ENCODE results near the gene PNLIPRP2. TPM values are rescaled to one million over a fixed set of nuclear protein-coding genes. Genes with fewer than 3 reads are reported as not detected.

Gene PNLIPRP2
- total and polyA plus RNA-seq, 2 experiments from 2014 or later, result not detected

DNA sequence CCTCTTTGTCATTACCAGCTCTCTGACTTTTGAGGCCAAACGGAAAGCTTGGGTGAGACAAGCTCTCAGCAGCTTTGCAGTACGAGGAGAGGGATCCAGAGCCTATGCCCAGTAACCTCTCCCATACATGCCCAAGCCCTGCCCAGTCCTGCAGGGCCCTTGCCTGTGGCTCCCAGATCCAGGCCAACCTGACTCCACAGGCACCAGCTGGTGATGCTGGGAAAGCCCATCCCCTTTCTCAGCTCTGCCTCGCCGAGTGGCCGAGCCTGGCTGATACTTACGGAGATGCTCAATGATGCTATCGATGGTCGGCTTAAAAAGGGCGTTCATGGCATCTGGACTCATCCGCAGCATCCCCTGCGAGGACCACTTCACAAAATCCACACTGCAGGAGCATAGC is 55.4 kb downstream of the PNLIPRP2 start:
- H3K9ac ChIP-seq, result no peak overlapping the region
- no peaks in the 10 kb centered on the region for H3K9me2 ChIP-seq (ENCODE audit: insufficient read depth)
- H3K27ac ChIP-seq, result no peak overlapping the region
- in situ Hi-C loops (cut with MboI), result loop anchor here (10.0 kb wide), 1 partner anchor 499 kb away; no protein-coding TSS in a partner anchor
- no peaks in the 10 kb centered on the region for H3K27me3 ChIP-seq (replicated peaks; ENCODE audit: insufficient read depth)
- no peak for TF ChIP-seq EZH2phosphoT487 (IDR thresholded peaks at IDR 0.05; ENCODE audit: insufficient read depth, low read depth)
- no peak for TF ChIP-seq EZH2 (IDR thresholded peaks at IDR 0.05; ENCODE audit: insufficient read depth, poor library complexity, severe bottlenecking)
- no peaks in the 10 kb centered on the region for H3K9me3 ChIP-seq (ENCODE audit: low read depth)
- no peak overlapping the region for H3K4me3 ChIP-seq
- H3K4me1 ChIP-seq (ENCODE audit: insufficient read depth), result peaks cover 9% of the 10 kb centered on the region
- H3K79me2 ChIP-seq (ENCODE audit: insufficient read depth), result no peaks in the 10 kb centered on the region
- H3K4me2 ChIP-seq (ENCODE audit: unreplicated experiment), result no peak overlapping the region
- H3F3A ChIP-seq (ENCODE audit: insufficient read depth), result peaks cover 12% of the 10 kb centered on the region
- H4K20me1 ChIP-seq (ENCODE audit: insufficient read depth), result no peaks in the 10 kb centered on the region
- H2AFZ ChIP-seq, result no peak overlapping the region
- H3K36me3 ChIP-seq (ENCODE audit: low read depth), result no peaks in the 10 kb centered on the region
- DNase-seq, result no peak
- 94 to 95% methylated on average over 11 of the region's 11 CpGs for WGBS, 2 experiments (ENCODE audit: low coverage in 1 of 2, low lambda C conversion rate in 2 of 2, missing lambda C conversion rate in 2 of 2)

DNA sequence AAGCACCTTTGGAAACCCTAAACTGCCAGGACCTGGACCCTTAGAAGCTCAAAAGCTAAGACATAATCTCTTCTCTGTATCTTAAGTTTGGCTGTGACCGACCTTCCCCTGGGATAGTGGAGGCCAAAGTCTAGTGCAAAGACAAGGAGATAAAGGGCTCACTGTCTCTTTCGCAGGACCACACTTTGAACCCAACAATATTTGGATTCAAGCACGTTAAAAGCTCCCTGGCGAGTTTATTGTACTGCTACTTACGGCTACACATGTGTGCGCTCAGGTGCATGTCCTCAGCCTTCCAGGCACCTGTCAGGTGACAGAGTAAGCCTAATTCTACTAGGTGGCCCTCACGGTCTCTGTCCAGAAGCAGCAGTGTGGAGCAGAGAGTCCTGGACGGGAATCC is 55.9 kb downstream of the PNLIPRP2 start:
- Histone ChIP-seq H3K27me3 (replicated peaks; ENCODE audit: insufficient read depth) (no peaks in the 10 kb centered on the region), H3K4me1 (ENCODE audit: insufficient read depth) (peaks cover 4% of the 10 kb centered on the region), H3K36me3 (ENCODE audit: low read depth) (no peaks in the 10 kb centered on the region), H3K4me2 (ENCODE audit: unreplicated experiment) (no peak overlapping the region), H3F3A (ENCODE audit: insufficient read depth) (peaks cover 7% of the 10 kb centered on the region), H3K9me3 (ENCODE audit: low read depth) (no peaks in the 10 kb centered on the region), H4K20me1 (ENCODE audit: insufficient read depth) (no peaks in the 10 kb centered on the region), H3K9ac (no peak overlapping the region), H2AFZ (no peak overlapping the region), H3K4me3 (no peak overlapping the region), H3K9me2 (ENCODE audit: insufficient read depth) (no peaks in the 10 kb centered on the region), H3K27ac (no peak overlapping the region), H3K79me2 (ENCODE audit: insufficient read depth) (no peaks in the 10 kb centered on the region)
- 80 to 82% methylated on average over 8 of the region's 8 CpGs for WGBS, 2 experiments (ENCODE audit: low coverage in 1 of 2, low lambda C conversion rate in 2 of 2, missing lambda C conversion rate in 2 of 2)
- in situ Hi-C loops (cut with MboI), result loop anchor here (10.0 kb wide), 1 partner anchor 498 kb away; no protein-coding TSS in a partner anchor
- no peak for TF ChIP-seq EZH2phosphoT487 (IDR thresholded peaks at IDR 0.05; ENCODE audit: insufficient read depth, low read depth)
- no peak for TF ChIP-seq EZH2 (IDR thresholded peaks at IDR 0.05; ENCODE audit: insufficient read depth, poor library complexity, severe bottlenecking)
- no peak for DNase-seq

DNA sequence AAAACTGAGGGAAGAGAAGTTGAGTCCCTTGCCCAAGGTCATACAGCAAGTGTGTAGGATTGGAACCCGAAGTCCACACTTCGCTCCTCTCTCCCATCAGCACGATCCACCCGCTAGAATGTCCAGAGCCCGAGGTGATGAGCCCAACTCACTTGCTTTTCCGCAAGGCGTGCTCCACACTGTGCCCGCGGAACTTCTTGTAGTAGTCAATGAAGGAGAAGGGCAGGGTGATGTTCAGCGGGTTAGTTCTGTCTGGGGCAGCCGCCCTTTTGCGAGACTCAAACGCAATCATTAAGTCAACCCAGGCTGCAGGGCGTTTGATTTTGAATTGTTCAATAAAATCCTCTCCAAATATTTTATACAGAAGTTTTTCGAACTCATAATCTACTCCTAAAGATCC is 58.6 kb downstream of the PNLIPRP2 start:
- in situ Hi-C loops (cut with MboI), result loop anchor here (10.0 kb wide), 1 partner anchor 495 kb away; no protein-coding TSS in a partner anchor
- no peak overlapping the region for H3K27ac ChIP-seq
- WGBS, 2 experiments (ENCODE audit: low coverage in 1 of 2, low lambda C conversion rate in 2 of 2, missing lambda C conversion rate in 2 of 2), result 96 to 97% methylated on average over 15 of the region's 15 CpGs

DNA sequence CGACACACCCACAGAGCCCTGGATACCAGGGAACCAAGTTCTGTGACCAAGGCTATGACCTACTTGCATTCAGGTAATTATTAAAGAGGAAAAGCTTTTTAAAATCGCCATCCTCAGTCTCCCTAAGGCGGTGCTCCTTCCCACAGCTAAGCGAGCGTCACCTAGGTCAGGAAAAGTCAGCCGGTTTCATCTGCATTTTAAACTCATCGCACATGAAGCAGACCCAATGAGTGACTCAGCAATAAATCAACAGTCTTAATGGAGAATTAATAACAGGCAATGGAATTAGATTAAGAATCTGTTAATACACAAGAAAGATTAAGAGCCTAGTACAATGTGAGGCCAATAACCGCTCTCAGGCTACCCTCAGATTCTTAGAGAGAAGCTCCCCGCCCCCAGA is 62.4 kb downstream of the PNLIPRP2 start:
- H2AFZ ChIP-seq, result no peak overlapping the region
- peaks cover 5% of the 10 kb centered on the region; the same call in 1 of the 2 replicates for H3K4me1 ChIP-seq (ENCODE audit: insufficient read depth)
- TF ChIP-seq EZH2phosphoT487 (IDR thresholded peaks at IDR 0.05; ENCODE audit: insufficient read depth, low read depth) (no peak), EZH2 (IDR thresholded peaks at IDR 0.05; ENCODE audit: insufficient read depth, poor library complexity, severe bottlenecking) (no peak)
- 90 to 91% methylated on average over 9 of the region's 9 CpGs for WGBS, 2 experiments (ENCODE audit: low coverage in 1 of 2, low lambda C conversion rate in 2 of 2, missing lambda C conversion rate in 2 of 2)
- H3K36me3 ChIP-seq (ENCODE audit: low read depth), result no peaks in the 10 kb centered on the region
- H3K9me2 ChIP-seq (ENCODE audit: insufficient read depth), result no peaks in the 10 kb centered on the region
- no peak overlapping the region for H3K4me3 ChIP-seq
- in situ Hi-C loops (cut with MboI), result no loop called here
- DNase-seq, result no peak
- H4K20me1 ChIP-seq (ENCODE audit: insufficient read depth), result no peaks in the 10 kb centered on the region
- H3K9ac ChIP-seq, result no peak overlapping the region
- H3K27me3 ChIP-seq (replicated peaks; ENCODE audit: insufficient read depth), result no peaks in the 10 kb centered on the region
- H3K27ac ChIP-seq, result no peak overlapping the region
- peaks cover 4% of the 10 kb centered on the region for H3F3A ChIP-seq (ENCODE audit: insufficient read depth)
- no peaks in the 10 kb centered on the region for H3K9me3 ChIP-seq (ENCODE audit: low read depth)
- H3K79me2 ChIP-seq (ENCODE audit: insufficient read depth), result no peaks in the 10 kb centered on the region
- no peak overlapping the region for H3K4me2 ChIP-seq (ENCODE audit: unreplicated experiment)

More for the DNA sequence above, 58.6 kb downstream of the PNLIPRP2 start:
- no peaks in the 10 kb centered on the region for H3K27me3 ChIP-seq (replicated peaks; ENCODE audit: insufficient read depth)
- no peak overlapping the region for H3K4me2 ChIP-seq (ENCODE audit: unreplicated experiment)
- H3K9ac ChIP-seq, result no peak overlapping the region
- no peaks in the 10 kb centered on the region for H3F3A ChIP-seq (ENCODE audit: insufficient read depth)
- no peaks in the 10 kb centered on the region for H3K79me2 ChIP-seq (ENCODE audit: insufficient read depth)
- H3K4me1 ChIP-seq (ENCODE audit: insufficient read depth), result no peaks in the 10 kb centered on the region
- H3K36me3 ChIP-seq (ENCODE audit: low read depth), result no peaks in the 10 kb centered on the region
- H3K4me3 ChIP-seq, result no peak overlapping the region
- H3K9me3 ChIP-seq (ENCODE audit: low read depth), result no peaks in the 10 kb centered on the region
- no peaks in the 10 kb centered on the region for H3K9me2 ChIP-seq (ENCODE audit: insufficient read depth)
- TF ChIP-seq EZH2 (IDR thresholded peaks at IDR 0.05; ENCODE audit: insufficient read depth, poor library complexity, severe bottlenecking), result no peak
- no peak for TF ChIP-seq EZH2phosphoT487 (IDR thresholded peaks at IDR 0.05; ENCODE audit: insufficient read depth, low read depth)
- no peaks in the 10 kb centered on the region for H4K20me1 ChIP-seq (ENCODE audit: insufficient read depth)
- DNase-seq, result no peak
- H2AFZ ChIP-seq, result no peak overlapping the region

DNA sequence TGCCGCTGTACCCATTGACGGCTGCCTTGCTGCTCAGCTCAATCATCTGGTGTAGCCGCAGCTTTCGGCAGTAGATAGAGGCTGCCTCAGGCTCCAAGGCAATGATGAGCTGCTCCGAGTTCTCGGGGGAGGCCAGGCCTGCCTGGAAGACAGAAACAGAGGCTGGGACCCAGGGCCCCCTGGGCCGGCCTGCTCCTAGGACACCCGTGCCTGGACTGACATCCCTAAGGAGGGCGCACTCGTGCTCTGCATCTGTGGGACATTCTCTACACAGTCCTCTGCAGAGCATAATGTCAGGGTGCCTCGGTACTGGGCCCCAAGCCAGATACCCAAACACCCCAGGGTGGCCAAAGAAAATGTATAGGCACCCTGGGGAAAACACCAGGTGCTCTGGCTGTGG is 63.1 kb downstream of the PNLIPRP2 start:
- H3K27ac ChIP-seq, result no peak overlapping the region
- no peaks in the 10 kb centered on the region for H3K27me3 ChIP-seq (replicated peaks; ENCODE audit: insufficient read depth)
- H3K4me1 ChIP-seq (ENCODE audit: insufficient read depth), result peaks cover 12% of the 10 kb centered on the region
- no peaks in the 10 kb centered on the region for H4K20me1 ChIP-seq (ENCODE audit: insufficient read depth)
- no peak for DNase-seq
- in situ Hi-C loops (cut with MboI), result no loop called here
- TF ChIP-seq EZH2phosphoT487 (IDR thresholded peaks at IDR 0.05; ENCODE audit: insufficient read depth, low read depth) (no peak), EZH2 (IDR thresholded peaks at IDR 0.05; ENCODE audit: insufficient read depth, poor library complexity, severe bottlenecking) (no peak)
- no peak overlapping the region for H3K4me3 ChIP-seq
- H3K4me2 ChIP-seq (ENCODE audit: unreplicated experiment), result no peak overlapping the region
- no peaks in the 10 kb centered on the region for H3K9me3 ChIP-seq (ENCODE audit: low read depth)
- no peaks in the 10 kb centered on the region for H3K36me3 ChIP-seq (ENCODE audit: low read depth)
- H3K9me2 ChIP-seq (ENCODE audit: insufficient read depth), result no peaks in the 10 kb centered on the region
- 93 to 94% methylated on average over 10 to 11 of the region's 11 CpGs for WGBS, 2 experiments (ENCODE audit: low coverage in 1 of 2, low lambda C conversion rate in 2 of 2, missing lambda C conversion rate in 2 of 2)
- H3K9ac ChIP-seq, result no peak overlapping the region
- H3F3A ChIP-seq (ENCODE audit: insufficient read depth), result peaks cover 11% of the 10 kb centered on the region
- H2AFZ ChIP-seq, result no peak overlapping the region
- H3K79me2 ChIP-seq (ENCODE audit: insufficient read depth), result no peaks in the 10 kb centered on the region

All from GM23248 (cell line).